NCI-H1417 treated with DMSO at 0.1 percent for 48 hours (cell line): ENCODE measurements around the gene SAMD11.
"Not testable (repeated sequence)": the region's sequence is repeated elsewhere in the genome, so short reads cannot be mapped to it uniquely, and the experiment has no call there.

ENCODE experiments used
- DNase-seq: peaks from one replicate; lab custom pipeline; 2025; lab: John Stamatoyannopoulos, UW

Gene SAMD11

GRCh38 chr1:945688-946556 is 22.2 kb downstream of the SAMD11 start:
- no peak for DNase-seq

- DNase-seq = not testable (repeated sequence)
These were observed 23.1 kb downstream of the SAMD11 start for GRCh38 chr1:946811-947210.

DNA sequence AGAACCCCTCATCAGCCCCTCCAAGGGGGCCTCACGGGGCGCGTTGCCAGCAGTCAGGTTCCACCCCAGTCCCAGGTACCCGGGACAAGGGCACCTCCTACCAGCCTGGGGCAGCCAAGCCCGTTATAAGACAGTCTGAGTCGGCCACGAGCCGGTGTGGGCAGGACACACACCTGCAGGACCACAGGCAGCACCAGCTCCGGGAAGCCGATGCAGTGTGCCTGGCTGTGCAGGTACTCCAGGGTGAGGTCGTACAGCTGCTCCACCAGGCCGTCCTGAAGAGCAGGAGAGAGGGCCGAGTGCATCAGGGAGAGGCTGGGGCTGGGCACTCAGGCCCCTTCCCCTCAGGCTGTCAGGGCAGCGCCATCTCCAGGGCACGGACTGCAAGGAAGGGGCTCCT is 24.2 kb downstream of the SAMD11 start:
- no peak for DNase-seq

DNA sequence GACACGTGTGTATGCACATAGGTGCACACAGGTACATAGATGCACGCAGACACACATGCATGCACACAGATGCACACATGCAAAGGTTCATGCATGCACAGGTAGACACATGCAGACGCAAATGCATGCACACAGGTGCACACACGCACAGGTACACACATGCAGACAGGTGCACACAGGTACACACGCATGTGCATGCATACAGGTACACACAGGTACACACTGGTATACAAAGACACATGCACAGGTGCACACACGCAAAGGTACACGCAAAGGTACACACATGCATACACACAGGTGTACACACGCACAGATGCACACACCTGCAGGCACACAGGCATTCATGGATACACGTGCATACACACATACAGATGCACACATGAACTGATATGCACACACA is 26.5 kb downstream of the SAMD11 start:
- DNase-seq = no peak

- DNase-seq = no peak
These were observed 27.2 kb downstream of the SAMD11 start for GRCh38 chr1:950881-951280.

GRCh38 chr1:951364-951763 is 27.6 kb downstream of the SAMD11 start:
- DNase-seq = no peak

DNA sequence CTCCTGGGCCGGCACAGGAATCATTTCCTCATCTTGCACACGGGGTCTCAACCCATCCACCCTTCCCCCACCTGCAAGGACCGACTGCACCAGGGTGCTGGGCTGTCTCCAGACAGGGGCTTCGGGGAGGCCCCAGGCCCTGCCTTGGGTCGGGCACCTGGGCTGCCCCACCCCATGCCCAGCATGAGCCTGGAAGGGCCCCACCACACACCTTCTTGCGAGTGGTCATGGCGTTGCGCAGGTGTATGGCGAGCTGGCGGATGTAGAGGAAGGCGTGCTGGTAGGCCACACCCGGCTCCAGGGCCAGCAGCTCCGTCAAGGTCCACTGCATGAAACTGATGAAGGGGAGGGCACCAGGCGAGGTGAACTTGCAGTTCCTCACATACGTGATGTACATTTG is 28.5 kb downstream of the SAMD11 start:
- DNase-seq = no peak

- DNase-seq = no peak
These were observed 28.9 kb downstream of the SAMD11 start for GRCh38 chr1:952603-953002.

GRCh38 chr1:953524-954320 is 30.0 kb downstream of the SAMD11 start:
- DNase-seq = no peak

- no peak for DNase-seq
These were observed 31.2 kb downstream of the SAMD11 start for GRCh38 chr1:954927-955326.

- DNase-seq = no peak
These were observed 31.8 kb downstream of the SAMD11 start for GRCh38 chr1:955474-955873.

DNA sequence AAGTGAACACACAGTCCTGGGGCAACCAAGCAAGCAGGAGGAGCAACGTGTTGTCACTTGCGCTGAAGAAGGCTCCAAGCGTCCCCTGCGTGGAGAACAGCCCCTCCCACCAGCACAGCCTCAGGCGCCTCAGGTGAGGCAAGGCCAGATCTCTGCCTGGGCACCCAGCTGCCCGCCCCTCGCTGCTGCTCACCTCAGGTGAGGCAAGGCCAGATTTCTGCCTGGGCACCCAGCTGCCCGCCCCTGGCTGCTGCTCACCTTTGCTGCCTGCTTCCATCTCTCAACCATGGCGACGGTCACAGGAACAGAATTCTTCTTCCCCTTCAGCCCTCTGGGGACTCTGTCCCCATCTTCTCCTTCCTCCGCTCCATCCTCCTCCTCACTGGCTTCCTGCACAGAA is 32.9 kb downstream of the SAMD11 start:
- DNase-seq = no peak

DNA sequence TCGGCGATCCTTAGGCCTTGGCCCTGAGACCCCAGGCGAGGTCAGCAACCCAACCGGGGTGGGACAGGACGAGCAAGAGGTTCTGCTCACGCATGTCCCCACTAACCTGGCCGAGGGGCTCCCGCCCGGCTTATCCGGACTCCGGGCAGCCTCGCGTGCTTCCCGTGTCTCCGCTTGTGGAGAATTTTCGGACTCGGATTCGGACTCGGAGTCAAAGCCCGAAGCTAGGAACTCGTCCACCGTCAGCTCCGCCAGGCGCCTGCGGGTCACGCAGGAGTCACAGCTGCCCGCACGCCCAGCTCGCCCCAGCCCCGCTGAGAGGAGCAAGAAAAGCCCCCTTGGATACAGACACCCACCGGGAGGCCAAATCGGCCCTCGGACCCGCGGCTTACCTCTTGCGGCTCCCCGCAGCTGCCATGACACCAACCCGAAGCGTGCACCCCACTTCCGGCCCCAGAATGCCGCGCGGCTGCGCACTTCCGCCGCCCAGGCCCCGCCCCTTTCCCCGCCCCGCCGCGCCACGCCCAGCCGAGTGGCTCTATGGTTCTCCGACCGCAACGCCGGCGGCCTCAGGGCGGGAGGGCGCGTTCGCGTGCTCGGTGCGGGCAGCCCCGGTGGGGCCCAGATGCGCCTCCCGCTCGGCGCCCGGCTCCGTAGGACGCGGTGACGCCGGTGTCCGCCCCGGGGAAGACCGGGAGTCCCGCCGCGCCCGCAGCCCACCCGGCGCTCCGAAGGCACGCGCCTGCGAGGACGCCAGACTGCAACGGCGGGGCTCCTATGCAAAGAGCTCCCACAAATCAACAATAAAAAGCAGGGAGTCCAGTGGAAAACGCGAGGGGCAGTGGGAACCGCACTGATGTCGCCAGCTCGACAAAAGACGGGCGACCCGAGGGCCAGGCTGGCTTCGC is 35.4 kb downstream of the SAMD11 start, which contains the start of gene NOC2L:
Gene NOC2L, minus strand, starts transcription at position 434 of the 908 bp plus-strand sequence. Its CDS starts 16 bp downstream, at position 418.
- no peak for DNase-seq

GRCh38 chr1:959731-960362 is 36.1 kb downstream of the SAMD11 start:
- DNase-seq = no peak

- no peak for DNase-seq
These were observed 36.8 kb downstream of the SAMD11 start, which contains the start of gene KLHL17 for GRCh38 chr1:960363-961131. KLHL17 (plus strand) TSS chr1:960584; CDS start chr1:960694, 110 bp downstream.

- no peak for DNase-seq
These were observed 37.5 kb downstream of the SAMD11 start for GRCh38 chr1:961132-961669.

DNA sequence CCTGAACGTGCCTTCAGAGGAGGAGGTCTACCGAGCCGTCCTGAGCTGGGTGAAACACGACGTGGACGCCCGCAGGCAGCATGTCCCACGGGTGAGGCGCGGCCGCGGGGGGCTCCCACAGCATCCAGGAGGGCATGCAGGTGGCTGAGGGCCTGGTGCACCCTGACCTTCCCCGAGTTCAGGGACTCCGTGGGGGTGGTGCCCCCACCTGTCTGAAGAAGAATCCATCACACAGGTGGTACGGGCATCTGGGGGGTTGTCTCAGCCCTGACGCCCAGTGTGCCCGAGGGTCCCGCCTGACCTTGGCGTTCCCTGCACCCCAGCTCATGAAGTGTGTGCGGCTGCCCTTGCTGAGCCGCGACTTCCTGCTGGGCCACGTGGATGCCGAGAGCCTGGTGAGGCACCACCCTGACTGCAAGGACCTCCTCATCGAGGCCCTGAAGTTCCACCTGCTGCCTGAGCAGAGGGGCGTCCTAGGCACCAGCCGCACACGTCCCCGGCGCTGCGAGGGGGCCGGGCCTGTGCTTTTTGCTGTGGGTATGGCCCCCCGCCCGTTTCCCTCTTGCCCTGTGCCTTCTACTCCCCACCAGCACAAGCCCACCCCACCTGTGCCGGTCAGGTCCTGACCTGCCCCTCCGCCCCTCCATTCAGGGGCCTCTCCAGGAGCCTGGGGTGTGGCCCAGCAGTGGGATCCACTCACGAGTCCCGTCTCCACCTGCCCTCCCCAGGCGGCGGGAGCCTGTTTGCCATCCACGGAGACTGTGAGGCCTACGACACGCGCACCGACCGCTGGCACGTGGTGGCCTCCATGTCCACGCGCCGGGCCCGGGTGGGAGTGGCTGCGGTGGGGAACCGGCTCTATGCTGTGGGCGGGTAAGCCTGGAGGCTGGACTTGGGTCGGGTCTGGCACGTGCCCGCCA is 38.9 kb downstream of the SAMD11 start:
- DNase-seq = no peak

- no peak for DNase-seq
These were observed 39.6 kb downstream of the SAMD11 start for GRCh38 chr1:963301-963651.
